SHP77 treated with DMSO at 0.1 percent for 48 hours (cell line): Measurements from ENCODE around the gene C7.
"Not testable (repeated sequence)": the region's sequence is repeated elsewhere in the genome, so short reads cannot be mapped to it uniquely, and the experiment has no call there.

ENCODE experiments used
- DNase-seq: peaks from one replicate; lab custom pipeline; 2025; lab: John Stamatoyannopoulos, UW

Gene C7

DNA sequence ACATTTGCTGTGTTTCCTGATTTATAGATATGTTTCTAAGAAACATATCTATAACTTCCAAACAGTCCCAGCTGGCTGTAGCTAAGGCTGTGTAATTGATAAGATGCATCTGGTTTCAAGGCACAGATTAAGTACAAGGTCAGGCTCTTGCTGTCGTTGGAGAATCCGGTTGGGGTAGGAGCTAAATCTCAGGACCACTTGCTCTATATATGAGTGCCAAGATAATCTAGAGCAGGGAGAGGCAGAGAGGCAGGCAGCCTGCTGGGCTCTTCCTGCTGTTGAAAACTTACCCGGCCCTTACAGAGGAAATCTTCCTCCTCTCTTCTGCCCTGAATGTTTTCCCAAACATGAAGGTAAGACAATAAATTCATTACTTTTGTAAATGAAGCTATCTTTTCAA, at the start of gene C7:
Gene C7, plus strand, starts transcription at position 234 of the 400 bp plus-strand sequence. Its CDS starts 114 bp downstream, at position 348.
- no peak for DNase-seq

DNA sequence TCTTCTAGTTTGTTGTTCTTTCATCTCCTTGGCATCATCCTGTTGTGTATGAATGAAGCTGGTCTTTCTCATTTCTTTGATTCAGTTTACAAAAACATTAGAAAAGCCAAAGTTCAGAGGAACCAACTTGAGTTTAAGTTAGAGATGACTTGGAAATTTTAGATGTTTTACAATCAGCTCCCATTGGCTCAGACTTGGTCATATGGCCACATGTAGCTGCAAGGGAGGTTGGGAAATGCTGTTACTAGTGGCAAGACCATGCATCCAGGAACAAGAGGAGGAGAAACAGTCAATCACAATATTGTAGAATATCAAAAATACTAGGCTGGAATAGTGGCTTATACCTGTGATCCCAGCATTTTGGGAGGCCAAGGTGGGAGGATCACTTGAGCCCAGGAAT, 48.6 kb upstream of the C7 start:
- DNase-seq: no peak

DNA sequence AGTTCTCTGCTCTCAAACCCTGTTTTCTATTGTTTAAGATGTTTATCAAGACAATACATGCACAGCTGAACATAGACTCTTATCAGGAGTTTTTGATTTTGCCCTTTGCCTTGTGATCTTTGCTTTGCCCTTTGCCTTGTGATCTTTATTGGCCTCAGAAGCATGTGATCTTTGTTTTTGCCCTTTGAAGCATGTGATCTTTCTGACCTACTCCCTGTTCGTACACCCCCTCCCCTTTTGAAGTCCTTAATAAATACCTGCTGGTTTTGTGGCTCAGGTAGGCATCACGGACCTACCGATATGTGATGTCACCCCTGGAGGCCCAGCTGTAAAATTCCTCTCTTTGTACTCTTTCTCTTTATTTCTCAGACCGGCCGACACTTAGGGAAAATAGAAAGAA, 44.3 kb upstream of the C7 start:
- DNase-seq: not testable (repeated sequence)

DNA sequence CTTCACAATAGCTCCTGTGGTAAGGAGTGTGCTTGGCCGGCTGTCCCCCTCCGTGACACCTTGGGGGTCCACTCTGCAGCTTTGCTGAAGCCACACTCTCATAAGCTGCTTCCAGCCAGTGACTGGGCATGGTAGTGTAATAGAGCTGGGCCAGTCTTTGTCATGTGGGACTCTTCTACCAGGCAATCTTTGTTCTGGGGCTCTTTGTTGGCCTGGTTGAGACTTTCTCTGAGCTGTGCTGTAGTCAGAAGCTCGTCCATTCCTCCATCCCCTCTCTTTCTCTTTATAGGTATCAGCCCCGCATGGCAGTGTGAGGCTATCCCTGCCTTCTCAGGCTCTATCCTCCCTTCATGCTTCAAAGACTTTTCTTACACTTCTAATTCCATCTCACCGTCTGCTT, 42.5 kb upstream of the C7 start:
- DNase-seq: no peak

DNA sequence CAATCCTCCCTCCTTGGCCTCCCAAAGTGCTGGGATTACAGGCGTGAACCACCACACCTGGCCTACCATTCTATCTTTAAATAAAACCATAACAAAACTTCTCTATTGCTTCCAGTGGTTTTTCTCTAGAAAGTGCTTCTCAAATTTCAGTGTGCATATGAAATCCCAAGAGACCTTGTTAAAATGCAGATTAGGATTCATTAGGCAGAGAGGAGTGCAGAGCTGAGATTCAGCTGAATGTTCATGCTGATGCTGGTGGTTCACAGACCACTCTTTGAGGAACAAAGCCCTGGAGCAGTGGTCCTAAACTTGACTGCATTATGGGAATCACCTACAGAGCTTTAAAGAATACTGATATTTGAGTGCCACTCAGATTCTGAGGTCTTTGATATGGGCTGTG, 39.9 kb upstream of the C7 start:
- DNase-seq: no peak

DNA sequence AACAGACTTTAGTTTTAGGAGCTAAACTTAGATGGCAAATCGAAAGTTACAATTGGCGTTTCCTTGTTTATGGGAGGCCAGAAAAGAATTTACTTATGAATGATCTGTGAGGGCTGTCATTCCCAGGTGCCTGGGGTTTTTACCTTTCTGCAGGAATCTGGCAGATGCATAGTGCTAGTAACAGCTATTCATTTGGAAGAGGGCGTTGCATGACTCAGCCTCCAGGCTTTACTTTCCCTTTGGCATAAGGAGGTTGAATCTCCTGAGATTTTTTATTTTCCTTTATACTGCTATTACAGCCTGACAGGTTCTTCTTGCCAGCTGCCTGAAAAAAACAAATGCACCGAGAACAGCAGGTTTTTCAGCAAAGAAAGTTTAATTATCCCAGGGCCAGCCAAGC, 38.1 kb upstream of the C7 start:
- DNase-seq: no peak

DNA sequence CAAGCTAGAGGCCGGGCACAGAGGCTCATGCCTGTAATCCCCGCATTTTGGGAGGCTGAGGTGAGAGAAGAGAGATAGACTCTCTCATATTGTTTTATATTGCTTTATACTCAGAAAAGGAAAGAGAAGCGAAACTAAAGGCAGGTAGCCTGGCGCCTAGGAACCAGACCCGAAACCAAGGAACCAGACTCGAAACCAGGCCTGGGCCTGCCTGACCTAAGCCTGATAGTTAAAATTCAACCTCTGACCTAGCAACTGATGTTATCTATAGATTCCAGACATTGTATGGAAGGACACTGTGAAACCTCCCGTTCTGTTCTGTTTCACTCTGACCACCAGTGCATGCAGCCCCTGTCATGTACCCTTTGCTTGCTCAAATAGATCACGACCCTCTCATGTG, 37.0 kb upstream of the C7 start:
- not testable (repeated sequence) for DNase-seq

DNA sequence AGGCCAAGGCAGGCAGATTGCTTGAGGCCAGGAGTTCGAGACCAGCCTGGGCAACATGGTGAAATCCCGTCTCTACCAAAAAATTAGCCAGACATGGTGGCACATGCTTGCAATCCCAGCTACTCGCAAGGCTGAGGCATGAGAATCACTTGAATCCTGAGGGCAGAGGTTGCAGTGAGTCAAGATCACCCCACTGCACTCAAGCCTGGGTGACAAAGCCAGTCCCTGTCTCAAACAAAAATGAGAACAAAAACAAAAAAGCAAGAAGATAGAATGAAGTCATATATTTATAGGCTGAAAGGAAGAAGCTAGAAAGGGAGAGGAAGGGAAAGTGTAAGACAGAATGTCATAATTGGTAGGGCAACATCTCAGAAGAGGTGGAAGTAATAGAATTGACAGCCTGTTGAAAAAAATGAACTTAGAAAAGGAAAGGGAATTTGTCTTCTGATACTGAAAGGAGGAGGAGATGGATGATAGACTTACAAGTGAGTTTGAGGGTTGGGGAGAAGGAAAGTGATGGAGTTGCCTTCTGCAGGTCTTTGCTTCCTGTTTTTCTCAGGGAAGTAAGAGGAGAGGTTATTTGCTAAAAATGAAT, 35.9 kb upstream of the C7 start:
- no peak for DNase-seq

DNA sequence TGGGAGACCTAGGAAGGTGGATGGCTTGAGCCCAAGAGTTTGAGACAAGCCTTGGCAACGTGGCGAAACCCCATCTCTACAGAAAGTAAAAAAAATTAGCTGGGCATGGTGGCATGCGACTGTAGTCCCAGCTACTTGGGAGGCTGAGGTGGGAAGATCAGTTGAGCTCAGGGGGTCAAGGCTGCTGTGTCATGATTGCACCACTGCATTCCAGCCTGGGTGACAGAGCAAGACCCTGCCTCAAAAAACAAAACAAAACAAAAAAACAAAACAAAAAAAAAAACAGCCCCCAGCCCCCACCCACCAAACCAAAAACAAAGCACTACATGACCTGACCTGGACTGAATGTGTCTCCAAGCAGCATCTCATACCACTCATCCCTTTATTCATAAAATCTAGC, 33.3 kb upstream of the C7 start:
- no peak for DNase-seq

DNA sequence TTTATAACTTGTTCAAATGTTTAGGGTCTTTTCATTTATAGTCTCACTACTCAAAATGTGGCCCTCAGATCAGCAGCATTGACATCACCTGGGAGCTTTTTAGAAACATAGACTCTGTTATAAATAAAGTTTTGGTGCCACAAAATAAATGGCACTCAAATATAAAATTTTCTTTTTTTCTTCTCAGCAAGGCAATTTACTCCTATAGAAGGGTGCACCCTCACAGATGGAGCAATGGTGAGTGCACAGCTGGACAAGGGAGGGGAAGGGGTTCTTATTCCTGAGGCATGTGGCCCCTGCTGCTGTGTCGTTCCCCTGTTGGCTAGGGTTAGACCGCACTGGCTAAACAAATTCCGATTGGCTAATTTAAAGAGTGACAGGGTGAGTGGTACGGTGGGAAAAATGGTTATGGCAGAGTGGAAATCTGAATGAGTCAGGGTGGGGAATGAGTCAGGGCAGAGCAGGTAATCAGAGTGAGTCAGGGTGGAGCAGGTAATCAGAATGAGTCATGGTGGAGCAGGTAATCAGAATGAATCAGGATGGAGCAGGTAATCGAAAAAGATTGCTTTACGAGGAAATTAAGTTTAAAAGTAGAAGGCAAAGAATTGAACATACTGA, 31.8 kb upstream of the C7 start:
- no peak for DNase-seq

DNA sequence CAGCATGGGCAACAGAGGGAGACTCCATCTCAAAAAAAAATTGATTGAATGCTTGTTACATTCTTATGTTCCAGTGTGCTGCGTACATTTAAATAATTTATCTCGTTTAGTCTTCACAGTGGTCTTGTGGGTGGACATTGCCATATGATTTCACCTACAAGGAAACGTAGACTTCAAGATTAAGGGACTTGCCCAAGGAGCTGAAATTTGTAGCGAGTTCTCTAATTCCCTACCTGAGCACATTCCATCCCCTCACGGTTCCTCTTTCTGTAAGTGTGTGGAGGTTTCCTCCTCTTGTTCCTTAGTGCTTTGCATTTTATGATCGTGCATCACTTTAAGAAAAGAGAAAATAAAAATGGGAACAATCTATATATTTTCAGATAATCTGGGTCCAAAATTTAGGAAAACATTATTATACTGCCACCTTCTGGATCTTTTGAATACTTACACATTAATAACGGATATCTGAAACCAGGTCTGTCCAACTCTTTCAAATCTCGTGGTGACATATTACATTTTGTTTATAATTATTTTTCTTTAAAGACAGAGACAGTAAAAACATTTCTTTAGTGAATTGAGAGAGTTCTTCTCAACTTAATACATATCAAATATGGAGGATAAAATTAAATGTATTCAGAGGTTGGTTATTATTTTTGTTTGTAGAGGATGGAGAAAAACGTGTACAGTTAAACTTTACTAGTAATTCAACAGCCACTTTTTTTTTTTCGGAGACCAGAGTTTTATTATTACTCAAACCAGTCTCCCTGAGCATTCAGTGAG, 29.9 kb upstream of the C7 start:
- DNase-seq: peak; percentile 58

DNA sequence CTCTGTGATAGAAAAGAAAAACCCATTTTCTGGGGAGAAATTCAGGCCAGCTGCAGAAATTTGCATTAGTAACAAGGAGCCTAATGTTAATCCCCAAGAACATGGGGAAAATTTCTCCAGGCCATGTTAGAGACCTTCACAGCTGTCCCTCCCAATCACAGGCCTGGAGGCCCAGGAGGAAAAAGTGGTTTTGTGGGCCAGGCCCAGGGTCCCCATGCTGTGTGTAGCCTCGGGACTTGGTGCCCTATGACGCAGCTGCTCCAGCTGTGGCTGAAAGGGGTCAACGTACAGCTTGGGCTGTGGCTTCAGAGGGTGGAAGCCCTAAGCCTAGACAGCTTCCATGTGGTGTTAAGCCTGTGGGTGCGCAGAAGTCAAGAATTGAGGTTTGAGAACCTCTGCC, 27.0 kb upstream of the C7 start:
- no peak for DNase-seq

DNA sequence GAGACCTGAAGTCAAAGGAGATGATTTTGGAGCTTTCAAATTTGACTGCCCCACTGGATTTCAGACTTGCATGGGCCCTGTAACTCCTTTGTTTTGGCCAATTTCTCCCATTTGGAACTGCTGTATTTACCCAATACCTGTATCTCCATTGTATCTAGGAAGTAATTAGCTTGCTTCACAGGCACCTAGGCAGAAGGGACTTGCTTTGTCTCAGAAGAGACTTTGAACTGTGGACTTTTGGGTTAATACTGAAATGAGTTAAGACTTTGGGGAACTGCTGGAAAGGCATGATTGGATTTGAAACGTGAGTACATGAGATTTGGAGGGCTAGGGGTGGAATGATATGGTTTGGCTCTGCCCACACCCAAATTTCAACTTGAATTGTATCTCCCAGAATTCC, 26.2 kb upstream of the C7 start:
- DNase-seq: not testable (repeated sequence)

DNA sequence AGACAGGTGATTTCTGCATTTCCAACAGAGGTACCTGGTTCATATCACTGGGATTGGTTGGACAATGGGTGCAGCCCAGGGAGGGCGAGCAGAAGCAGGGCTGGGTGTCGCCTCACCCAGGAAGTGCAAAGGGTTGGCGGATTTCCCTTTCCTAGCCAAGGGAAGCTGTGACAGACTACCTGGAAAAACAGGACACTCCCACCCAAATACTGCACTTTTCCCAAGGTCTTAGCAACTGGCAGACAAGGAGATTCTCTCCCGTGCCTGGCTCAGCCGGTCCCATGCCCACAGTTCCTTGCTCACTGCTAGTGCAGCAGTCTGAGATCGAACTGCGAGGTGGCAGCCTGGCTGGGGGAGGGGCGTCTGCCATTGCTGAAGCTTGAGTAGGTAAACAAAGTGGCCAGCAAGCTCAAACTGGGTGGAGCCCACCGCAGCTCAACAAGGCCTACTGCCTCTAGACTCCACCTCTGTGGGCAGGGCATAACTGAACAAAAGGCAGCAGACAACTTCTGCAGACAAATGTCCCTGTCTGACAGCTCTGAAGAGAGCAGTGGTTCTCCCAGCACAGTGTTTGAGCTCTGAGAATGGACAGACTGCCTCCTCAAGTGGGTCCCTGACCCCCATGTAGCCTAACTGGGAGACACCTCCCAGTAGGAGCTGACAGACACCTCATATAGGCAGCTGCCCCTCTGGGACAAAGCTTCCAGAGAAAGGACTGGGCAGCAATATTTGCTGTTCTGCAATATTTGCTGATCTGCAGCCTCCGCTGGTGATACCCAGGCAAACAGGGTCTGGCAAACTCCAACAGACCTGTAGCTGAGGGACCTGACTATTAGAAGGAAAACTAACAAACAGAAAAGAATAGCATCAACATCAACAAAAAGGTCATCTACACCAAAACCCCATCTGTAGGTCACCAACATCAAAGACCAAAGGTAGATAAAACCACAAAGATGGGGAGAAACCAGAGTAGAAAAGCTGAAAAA, 13.6 kb upstream of the C7 start:
- peak; percentile 20 for DNase-seq

DNA sequence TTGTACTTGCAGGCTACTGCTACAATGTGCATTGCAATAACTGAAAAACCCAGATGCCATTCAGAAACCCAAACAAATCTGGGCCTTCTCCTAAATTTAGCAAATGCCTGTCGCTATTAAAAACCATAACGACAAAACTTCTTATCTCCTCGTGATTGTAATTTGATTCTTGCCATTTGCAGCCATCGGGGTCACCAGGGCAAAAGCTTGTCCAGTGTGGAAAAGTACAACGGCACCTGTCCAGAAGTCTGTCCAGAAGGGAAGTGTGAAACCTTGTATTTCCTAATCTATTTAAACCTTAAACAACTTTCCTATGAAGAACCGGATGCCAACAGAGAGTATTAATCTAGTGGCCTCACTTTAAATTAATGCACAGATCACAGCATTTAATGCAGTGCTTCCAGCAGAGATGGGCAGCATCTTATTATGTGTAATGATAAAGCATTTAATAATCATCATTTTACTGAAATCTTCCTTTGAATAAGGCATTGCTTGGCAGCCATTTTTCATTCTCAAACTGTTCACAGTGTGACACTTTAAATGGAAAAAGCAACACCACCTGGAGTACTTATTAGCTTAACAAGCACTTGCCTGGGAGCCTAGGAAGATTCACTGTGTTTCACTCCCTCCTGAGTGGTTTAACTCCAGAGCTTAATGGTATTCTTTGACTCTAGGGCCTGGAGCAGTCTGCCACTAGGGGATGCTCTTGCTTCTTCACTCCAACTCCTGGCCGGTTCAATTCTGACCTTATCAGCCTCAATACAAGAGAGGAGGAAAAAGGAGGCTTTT, 4.9 kb upstream of the C7 start:
- DNase-seq: peak; percentile 81

DNA sequence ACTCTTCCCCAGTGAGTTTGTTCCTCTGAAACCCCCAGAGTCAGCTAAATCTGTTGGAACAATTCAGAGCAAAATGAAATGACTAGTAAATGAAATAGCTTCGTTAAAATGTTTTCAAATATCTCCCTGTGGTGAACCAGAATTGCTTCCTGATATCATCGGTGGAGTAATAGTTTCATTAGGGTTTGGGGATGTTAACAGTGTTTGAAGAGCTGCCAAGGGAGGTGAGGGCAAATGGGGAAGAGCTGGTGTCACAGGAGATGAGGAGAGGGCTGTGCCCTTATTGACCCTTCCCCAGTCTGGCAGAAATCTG, 4.3 kb upstream of the C7 start:
- DNase-seq: no peak

DNA sequence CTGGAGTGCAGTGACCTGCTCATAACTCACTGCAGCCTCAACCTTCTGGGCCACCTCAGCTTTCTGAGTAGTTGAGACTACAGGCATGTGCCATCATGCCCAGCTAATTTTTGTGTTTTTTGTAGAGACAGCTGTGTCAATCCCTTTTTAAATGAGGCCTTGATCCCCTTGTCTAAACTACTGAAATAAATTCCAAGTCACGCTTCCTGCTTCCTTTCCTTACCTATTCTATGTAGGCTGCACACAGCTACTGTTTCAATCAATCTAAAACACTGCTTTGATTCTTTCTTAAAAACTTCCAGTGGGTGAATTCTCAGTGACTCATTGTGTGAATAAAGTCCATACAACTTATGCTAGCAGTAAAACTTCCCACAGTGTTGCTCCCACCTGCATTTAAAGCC, 2.9 kb upstream of the C7 start:
- no peak for DNase-seq

DNA sequence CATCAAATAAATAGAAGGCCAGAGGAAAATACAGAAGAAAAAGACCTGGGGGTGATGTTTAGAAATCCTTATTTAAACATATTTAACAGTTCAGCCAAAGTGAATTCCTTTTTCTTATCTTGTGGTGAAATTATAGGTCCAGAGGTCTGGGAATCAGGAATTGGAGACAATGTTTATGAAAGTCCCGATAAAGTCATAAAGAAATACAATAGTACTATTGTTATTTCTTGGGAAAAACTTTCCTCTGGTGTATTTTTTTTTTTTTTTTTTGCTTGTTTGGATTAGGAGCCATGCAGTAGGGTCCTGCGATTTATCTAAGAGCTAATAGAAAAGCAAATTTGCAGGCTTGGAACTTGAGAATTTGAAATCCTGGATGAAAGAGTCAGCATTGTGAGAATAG, 426 bp downstream of the C7 start:
- no peak for DNase-seq

DNA sequence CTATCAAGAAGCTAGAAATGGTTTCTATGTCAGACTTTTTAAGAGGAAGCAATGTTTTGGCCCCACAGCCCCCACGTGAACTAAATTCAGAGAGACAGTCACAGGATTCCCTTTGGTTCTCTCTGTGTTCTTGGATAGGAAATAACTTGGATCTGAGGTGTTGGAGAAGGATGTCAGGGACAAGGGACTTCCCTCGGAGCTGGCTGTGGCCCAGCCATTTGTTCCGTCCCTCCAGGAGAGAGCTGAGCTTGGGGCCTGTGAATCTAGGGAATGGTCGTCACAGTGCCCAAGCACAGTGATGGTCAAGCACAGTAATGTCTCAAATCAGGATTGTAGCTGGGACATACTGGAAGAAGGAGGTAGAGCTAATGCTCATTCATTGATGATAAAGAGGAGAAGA, 2.0 kb downstream of the C7 start:
- DNase-seq: no peak

DNA sequence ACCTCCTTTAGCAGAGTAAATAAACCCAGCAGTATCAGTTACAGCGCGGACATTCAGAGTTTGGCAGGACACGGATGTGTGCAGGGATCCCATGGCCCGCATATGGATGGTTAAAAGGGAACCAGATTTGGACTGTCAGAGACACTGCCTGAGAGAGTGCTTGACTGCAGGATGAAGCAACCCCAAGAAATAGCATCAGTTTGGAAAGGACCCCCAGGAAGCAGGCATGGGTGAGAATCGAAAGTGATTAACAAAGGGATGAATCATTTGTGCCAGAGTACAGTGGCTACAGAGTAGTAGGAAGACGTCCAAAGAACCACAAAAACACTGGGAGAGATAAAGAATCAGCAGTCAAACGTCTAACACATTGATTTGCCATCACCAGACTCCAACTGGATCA, 5.5 kb downstream of the C7 start:
- DNase-seq: no peak

DNA sequence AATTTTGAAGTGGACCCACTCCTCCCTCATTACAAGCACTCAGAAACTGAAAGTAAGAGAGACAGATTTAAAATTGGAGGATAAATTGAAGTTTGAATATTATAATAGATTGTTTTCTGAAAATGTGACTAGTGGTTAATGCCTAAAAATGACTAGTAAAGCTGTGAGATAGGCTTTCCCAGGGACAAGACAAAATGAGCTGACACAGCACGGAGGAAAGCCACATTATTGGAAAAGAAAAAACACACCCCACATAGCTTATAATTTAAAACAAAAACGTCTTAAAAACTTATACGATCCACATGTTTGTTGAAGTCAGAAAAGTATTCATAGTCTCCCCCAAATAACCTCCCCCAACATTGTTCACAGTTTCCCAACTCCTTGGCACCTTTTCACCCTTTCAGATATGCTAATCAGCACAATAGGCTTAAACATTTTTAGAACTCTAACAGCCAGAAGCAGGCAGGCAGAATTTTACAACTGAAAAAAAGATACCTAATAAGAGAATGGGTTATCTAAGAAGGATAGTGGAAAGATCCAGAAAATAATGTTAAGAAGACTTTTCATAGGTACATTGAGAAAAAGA, 6.1 kb downstream of the C7 start:
- no peak for DNase-seq
